LNCaP clone FGC (cell line): ENCODE results near the gene ZGPAT.

Experiments
- DNase-seq: peaks from one replicate; pipeline ENCODE4 v3.0.0-alpha.2; 2011; ENCODE audit warnings: low read depth
- H3K4me3 ChIP-seq: 2 replicates; pipeline ENCODE4 v1.5.1; 2011; ENCODE audit warnings: mild to moderate bottlenecking, low read depth, low read length, control low read depth
- TF ChIP-seq, protein P1 (sequence below): IDR thresholded peaks from 2 replicates; pipeline ENCODE4 v1.5.1; 2012; ENCODE audit warnings: mild to moderate bottlenecking; ENCODE audit not compliant: control insufficient read depth, insufficient read depth; ENCODE audit errors: extremely low read depth

The ZGPAT gene

DNA sequence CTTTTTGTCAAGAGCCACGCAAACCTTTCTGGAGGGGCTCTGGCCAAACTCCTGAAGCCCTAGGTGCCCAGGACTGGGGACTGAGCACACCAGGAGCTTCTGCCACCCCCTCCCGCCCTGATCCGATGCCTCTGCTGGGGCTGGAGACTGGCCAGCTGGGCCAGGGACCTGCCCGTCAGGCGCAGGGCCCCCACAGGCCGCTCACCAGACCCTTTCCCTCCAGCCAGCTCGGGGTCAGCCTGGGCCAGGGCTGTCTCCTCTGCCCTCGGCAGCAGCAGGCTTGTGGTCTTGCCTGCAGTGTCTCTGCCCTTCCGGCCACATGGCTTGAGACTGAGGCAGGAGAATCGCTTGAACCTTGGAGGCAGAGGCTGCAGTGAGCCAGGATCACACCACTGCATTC lies 35.2 kb upstream of the ZGPAT start:
- no peak for DNase-seq
- no peak overlapping the region for H3K4me3 ChIP-seq
- TF ChIP-seq, protein P1, sequence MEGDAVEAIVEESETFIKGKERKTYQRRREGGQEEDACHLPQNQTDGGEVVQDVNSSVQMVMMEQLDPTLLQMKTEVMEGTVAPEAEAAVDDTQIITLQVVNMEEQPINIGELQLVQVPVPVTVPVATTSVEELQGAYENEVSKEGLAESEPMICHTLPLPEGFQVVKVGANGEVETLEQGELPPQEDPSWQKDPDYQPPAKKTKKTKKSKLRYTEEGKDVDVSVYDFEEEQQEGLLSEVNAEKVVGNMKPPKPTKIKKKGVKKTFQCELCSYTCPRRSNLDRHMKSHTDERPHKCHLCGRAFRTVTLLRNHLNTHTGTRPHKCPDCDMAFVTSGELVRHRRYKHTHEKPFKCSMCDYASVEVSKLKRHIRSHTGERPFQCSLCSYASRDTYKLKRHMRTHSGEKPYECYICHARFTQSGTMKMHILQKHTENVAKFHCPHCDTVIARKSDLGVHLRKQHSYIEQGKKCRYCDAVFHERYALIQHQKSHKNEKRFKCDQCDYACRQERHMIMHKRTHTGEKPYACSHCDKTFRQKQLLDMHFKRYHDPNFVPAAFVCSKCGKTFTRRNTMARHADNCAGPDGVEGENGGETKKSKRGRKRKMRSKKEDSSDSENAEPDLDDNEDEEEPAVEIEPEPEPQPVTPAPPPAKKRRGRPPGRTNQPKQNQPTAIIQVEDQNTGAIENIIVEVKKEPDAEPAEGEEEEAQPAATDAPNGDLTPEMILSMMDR: no peak

DNA sequence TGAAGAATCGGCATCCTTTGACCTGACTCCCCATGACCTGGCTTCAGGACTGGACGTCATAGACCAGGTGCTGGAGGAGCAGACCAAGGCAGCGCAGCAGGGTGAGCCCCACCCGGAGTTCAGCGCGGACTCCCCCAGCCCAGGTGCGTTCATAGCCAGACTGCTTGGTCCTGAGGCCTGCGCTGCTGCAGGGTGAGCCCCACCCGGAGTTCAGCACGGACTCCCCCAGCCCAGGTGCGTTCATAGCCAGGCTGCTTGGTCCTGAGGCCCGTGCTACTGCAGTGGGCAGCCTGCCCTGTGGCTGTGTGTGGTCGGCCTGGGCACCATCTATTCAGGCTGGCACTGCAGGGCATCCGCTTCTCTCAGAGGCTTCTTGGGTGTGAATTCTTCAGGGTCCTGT lies 33.9 kb upstream of the ZGPAT start:
- H3K4me3 ChIP-seq: no peak overlapping the region
- TF ChIP-seq, protein P1: no peak
- DNase-seq: no peak

DNA sequence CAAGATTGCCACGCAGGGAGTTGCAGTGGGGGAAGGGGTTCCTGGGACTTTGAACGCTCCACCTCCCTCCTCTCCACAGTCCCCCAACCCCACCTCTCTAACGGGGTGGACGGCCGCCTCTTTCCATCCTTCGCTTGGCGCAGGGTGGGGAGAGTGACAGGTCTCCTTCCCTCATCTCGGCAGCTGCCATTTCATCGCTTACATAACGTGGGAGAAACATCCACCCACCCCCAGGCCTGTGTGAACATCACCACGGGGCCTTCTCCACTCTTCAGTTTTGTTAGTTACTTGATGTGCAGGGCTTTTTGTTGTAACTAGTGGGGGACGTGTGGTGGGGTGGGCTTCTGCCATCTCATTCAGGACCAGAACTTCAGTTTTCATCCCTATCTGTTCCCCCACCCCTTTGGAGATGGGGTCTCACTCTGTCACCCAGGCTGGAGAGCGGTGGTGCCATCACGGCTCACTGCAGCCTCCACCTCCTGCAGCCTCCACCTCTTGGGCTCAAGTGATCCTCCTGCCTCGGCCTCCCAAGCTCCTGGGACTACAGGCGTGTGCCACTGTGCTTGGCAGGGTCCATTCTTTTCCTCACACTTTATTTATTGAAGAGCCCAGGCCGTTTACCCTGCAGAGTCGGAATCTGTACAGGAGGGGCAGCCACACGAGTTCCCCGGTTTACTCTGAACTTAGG lies 32.0 kb upstream of the ZGPAT start:
- TF ChIP-seq, protein P1: no peak
- H3K4me3 ChIP-seq: no peak overlapping the region
- no peak for DNase-seq

DNA sequence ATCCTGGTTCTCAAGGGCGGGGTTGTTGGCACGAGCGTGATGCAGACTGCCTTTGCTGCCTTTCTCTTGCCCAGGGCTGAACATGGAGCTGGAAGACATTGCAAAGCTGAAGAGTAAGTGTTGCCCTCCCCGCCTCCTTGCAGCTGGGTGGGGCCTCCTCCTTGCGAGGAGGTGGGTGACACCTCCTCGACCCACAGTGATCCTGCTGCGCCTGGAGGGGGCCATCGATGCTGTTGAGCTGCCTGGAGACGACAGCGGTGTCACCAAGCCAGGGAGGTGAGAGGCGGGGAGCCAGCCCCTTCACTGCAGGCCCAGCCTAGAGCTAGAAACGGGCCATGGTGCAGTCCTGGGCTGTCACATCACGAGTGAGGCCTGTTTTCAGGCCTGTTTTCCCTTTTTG lies 29.8 kb upstream of the ZGPAT start:
- TF ChIP-seq, protein P1: no peak
- no peak for DNase-seq
- no peak overlapping the region for H3K4me3 ChIP-seq

DNA sequence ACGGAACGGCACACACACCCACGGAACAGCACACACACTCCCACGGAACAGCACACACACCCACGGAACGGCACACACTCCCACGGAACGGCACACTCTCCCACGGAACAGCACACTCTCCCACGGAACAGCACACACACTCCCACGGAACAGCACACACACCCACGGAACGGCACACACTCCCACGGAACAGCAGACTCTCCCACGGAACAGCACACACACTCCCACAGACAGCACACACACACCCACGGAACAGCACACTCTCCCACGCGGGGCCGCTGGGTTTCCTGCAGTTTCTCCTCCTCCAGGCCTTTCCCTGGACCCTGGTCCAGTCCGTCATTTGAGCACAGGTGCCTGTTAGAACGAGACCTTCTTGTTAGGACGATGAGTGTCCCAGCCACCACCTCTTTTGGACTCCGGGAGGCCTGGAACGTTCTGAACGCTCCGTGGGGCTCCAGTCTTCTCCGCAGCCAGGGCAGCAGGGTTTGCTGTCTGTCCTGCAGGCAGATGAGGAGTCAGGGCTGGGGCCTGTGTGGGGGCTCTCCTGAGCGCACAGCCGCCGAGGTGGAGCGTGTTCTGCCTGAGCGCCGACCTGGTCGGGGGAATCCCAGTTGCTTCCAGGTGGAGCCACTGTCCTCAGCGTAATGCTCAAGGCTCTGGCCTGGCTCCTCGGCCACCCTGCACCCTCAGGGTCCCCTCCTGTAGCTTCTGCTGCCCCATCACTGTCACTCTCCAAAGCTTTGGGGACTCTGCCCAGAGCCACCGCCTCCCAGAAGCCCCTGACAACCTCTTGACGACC lies 29.0 kb upstream of the ZGPAT start:
- H3K4me3 ChIP-seq: no peak overlapping the region
- no peak for DNase-seq
- TF ChIP-seq, protein P1: no peak

DNA sequence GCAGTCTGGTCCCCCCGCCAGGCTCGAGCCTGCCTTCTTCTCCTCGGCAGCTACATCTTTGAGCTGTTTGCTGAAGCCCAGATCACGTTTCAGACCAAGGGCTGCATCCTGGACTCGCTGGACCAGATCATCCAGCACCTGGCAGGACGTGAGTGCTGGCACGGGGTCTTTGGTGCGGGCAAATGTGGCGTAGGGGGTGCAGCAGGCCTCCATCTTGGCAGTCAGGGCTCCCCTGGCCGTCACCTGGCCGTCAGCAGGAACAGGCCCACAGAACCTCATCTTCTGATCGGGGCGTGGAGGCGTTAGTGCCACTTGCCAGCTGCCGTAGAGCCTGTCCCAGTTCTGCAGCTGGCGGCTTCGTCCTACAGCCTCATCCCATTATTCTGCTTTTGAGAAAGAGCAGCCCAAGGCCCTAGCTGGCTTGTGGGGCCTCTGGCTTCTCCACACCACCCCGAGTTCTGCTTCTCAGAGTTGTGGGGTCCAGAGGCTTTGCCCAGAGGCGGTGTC lies 28.0 kb upstream of the ZGPAT start:
- TF ChIP-seq, protein P1: no peak
- no peak for DNase-seq
- no peak overlapping the region for H3K4me3 ChIP-seq
